Brain pericyte (primary cell): Measurements from ENCODE around the gene SEPSECS.

Source experiments
- DNase-seq: peaks from one replicate; pipeline ENCODE4 v3.0.0-alpha.2; 2012; ENCODE audit warnings: low read depth, low spot score

The SEPSECS gene

DNA sequence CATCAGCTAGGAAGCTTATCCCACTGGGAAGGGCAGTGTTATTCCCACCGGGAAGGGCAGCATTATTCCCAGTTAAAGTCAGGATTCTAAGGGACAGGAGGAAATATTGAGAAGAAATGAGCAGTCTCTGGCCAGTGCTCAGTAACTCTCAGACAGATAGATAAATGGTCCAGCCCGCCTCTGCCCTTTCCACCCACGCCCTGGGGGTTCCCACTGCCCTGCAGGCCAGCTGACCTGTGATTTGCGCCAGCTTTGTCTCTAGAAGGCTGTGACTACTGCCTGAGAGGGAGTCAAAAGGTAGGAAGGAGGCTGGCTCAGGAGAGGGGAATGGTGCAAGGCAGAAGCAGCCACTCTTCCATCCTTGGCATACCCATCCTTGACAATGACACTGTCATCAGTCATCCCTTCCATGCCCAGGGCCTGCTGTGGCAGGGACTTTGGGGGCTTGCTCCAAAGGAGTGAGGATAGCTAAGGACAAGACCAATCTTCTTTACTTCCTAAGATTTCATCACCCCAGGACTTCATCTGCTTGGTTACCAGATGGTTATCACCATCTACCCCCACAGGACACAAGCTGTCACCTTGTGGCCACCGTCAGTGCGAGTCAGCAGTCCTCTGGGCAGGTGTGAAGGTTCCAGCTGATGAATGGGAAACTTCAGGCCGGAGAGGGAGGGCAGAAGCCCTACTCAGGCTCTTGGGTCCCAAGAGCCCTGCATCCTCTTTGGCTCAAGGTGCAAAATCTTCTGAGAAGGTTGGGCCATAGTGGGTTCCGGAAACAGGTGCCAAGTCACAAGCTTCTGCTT is 49.5 kb downstream of the SEPSECS start:
- no peak for DNase-seq

- no peak for DNase-seq
These were observed 50.7 kb downstream of the SEPSECS start for GRCh38 chr4:25109511-25109910.

DNA sequence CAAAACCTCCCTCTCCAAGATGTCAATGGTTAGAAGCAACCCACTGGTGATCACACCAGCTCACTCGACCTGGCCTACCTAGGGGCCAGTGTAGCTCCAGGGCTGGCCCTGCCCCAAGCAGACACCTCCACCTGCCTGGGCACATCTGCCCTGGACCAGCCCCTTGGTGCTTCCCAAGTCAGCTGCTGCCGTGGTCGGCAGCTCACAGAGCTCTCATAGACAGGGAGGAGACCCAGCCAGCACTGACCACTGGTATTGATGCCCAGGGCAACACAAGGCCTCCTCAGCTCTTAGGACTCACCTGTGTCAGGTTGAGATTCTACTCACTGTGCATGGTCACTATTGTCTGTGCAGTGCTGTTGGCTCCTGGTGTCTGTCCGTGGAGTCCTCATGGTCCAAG is 51.7 kb downstream of the SEPSECS start:
- no peak for DNase-seq

- no peak for DNase-seq
These were observed 52.3 kb downstream of the SEPSECS start for GRCh38 chr4:25107827-25108516.

GRCh38 chr4:25106363-25107151 is 53.7 kb downstream of the SEPSECS start:
- DNase-seq, result no peak

DNA sequence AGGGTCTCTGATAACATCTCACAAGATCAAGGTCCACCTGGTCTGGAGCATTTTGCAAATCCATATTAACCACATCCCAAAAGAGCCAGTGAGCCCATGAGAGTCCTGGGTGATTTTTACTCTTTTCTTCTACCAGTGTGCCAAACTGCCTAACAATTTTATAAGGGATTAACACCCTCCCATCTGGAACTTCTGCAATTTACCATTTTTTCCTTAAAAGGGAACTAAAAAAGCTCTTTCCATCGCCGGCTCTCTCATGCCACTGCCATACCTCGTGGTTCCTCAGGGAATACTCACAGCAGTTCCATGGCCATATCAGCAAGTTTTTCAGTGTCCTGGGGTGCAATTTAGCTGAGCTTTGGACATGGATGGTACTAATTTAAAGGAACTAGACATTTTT is 55.7 kb downstream of the SEPSECS start:
- DNase-seq, result no peak

GRCh38 chr4:25103418-25103817 is 56.8 kb downstream of the SEPSECS start:
- no peak for DNase-seq

- DNase-seq, result no peak
These were observed 58.4 kb downstream of the SEPSECS start for GRCh38 chr4:25101836-25102235.

- DNase-seq, result no peak
These were observed 59.5 kb downstream of the SEPSECS start for GRCh38 chr4:25100710-25101109.

DNA sequence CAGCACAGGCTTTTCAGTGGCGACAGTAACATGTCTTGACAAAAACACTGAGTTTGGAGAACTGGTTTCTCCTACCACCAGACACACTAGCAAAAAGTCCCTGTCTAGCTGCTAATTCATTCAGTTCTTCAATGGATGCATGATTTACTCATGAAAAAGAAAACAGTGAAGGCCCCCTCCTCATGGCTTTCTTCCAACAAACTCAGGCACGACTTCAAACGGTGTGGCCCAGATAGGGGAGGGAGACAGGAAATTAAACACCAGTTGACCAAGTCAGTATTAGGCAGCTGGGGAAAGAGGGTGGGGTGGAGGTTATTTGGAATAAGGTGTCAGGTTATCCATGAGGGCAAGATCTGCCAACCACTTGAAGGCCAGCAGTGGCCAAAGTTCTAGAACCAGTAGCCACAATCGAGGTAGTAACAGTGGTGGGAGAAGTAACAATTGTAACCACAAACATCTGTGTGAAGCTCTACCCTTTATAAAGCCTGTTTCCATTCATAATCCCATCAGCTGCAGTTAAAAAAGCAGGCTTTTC is 60.2 kb downstream of the SEPSECS start:
- no peak for DNase-seq

GRCh38 chr4:25098964-25099891 is 61.0 kb downstream of the SEPSECS start:
- DNase-seq, result no peak

DNA sequence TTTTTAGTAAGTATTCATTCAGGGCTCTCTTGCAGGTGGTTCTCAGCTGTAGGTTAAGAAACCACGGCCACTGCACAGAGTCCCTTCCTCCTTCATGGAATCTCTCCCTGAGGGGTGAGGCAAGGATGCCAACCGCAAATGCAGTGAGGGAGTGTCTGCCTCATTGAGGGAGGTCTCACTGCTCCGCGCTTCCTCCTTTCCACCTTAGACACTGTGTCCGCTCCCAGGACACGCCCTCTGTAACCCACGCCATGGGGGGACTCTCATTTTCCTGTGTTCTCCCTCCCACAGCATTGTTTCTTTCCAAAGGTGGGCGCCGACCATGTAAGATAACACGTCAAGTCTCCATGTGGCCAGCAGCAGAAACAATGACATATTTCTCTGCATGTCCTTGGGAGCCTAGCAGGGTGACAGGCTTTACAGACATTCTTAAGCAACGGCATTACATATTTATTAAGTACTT is 63.2 kb downstream of the SEPSECS start:
- no peak for DNase-seq

DNA sequence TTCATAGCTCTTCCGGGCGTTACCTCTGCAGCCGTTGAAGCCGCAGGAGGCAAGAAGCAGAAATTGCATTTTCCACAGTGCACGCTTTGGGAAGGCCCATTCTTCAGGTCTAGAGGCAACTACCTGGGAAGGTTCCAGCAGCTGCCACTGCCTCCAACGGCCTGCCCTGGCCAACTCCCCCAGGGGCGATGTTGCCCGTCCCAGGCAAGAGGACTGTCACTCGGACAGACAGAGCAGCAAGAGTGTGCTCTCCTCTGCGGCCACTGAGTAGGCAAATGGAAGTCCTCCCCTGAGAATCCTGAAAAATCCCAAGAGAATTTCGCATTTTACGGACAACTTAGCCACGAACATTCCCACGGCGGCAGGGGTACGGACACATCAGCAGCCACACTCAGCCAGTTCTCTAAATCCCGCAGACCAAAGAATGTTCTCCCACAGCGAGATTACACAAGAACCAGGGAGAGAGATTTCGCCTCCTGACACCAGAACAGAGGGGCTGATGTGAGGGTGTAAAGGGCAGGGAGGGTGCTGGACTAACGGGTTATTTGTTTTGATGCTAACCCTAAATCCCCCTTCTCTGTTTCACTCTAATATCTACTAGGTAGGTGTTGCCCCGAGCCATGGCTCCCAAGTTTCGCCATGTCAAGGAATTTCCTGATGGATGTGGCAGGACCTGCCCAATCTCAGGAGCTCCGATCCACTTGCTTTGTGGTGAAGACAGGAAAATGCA is 63.8 kb downstream of the SEPSECS start:
- DNase-seq, result no peak

GRCh38 chr4:25095837-25096236 is 64.4 kb downstream of the SEPSECS start:
- no peak for DNase-seq

DNA sequence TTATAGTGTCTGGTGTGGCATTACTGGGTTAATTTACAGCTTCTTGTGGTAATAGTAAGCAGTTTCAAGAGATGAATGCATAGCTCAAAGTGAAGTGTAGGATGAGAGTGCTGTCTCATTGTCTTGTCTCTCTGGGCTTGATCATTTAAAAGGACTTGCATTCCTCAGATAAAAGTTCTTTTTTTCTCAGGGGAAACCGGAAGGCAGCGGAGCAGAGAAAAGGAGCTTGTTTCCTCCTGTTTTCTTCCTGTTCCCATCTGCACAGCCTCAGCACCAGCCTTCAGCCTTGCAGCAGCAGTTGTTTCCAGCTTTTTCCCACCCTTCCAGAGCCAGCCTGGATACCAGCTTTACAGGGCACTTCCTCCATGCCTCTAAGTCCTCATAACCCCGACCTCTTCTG is 68.1 kb downstream of the SEPSECS start:
- DNase-seq, result no peak

GRCh38 chr4:25090516-25090915 is 69.7 kb downstream of the SEPSECS start:
- DNase-seq, result no peak

GRCh38 chr4:25089051-25089763 is 71.0 kb downstream of the SEPSECS start:
- DNase-seq, result no peak

DNA sequence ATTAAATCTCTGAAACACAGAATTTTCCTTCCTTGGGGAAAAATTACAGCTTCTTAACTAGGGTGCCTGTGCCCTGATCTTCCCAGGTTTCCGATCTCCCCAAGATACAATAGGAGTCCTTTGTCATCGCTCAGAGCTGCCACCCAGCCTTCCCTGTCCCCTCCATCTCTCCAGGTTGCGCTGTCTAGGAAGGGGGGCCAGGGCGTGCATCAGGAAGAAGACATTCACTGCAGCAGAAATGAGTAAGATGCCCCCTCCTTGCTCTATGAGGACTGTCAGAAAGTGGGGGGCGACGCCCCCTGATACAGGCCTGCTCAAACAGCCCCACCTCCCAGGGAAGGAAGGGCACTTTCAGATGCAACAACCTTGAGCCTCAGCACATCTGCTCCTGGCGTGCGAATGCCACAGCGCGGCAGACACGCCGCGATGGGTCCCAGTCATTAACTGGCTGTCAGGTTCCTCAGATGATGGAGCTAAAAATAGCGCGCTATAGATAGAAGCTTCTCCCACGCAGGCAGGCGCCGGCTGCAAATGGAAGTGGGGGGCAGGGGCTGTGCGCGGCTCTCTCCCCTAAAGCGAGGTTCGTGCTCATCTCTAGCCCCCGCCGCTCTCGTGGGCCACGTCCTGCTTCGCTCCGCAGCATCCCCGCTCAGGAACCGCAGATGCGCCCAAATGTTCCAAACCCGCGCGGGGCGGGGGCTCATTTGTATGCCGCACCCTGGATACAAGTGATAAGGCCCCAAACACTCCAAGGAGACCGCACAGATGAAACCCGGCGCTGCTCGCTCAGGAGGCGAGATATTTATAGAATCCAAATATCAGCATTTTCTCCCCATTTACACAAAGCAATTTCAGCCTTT is 71.9 kb downstream of the SEPSECS start:
- DNase-seq, result no peak

GRCh38 chr4:25085671-25086070 is 74.6 kb downstream of the SEPSECS start:
- no peak for DNase-seq
